Measurements from ENCODE around the gene ANKFN1.

ANKFN1 gene

GRCh38 chr17:56451629-56452028, 298.4 kb downstream of the ANKFN1 start:
- DNase-seq, result no peak

DNA sequence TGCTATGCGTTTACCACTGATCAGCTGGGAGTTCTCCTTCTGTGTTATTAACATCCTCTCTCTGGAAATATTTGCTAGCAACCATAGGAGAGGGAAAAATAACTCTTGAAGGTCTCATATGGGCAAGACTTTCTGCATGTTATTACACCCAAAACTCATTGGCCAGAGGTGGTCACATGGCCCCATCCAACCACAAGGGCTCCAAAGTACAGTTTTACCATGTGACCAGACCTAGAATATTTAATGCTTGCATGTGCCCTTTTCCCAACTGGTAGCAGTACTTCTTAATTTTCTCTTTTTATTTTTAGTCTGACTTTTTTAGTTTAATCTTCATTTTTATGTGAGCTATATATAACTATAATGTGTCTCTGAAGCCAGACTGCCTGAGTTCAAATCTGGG, 299.2 kb downstream of the ANKFN1 start:
- no peak for DNase-seq

DNA sequence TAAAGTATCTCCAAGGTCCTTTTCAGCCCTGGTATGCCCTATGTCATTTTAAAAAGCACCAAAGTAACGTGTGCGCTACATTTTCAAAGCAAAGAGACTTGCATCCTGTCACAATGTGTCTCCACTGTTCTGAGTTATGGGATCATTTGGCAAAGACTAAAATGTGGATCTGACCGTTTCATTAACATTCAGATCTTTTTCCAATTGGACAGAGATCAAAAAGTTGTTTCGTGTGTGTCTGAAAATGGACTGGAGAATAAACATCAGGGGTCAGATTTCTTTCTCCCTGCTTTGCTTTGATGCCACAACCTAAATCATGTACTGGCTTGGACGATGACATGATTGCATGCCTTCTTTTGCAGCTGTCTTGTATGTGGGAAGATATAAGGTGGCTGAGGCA, 304.2 kb downstream of the ANKFN1 start:
- DNase-seq, result no peak

GRCh38 chr17:56465886-56466285, 312.6 kb downstream of the ANKFN1 start:
- no peak for DNase-seq

DNA sequence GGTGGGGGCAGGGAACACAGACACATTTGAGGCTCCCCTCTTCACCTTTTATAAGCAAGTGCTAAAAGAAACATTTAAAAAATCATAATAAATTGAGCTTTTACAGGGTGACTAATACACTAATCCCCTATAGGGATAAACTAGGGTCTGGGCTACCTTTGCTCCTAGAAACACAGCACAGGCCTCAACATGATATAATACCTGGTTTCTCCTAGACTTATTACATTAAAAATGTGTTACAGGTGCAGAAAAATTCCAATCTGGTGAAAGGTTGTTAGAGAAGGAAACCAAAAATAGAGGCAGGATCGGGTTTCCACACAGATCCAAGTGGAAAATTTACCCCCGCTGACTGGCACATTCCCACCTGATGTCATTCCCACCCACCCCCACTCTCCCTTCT, 315.6 kb downstream of the ANKFN1 start:
- no peak for DNase-seq

- no peak for DNase-seq
These were observed 318.4 kb downstream of the ANKFN1 start for GRCh38 chr17:56471696-56472095.

DNA sequence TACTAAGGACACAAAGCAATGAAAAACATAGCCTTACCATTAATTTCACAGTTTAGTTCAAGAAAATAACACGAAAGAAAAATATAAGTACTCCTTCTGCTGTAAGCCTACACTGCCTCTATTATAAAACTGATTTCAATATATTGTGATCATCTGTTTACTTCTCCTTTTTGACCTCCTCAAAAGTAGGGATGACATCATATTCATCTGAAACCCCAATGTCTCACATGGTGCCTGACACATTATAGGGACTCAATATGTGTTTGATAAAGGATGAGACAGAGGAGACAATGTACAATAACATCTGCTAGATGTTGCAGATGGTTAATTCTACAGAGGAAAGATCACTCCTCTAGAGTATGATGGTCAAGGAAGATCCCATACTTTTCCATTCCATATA, 321.8 kb downstream of the ANKFN1 start:
- no peak for DNase-seq

DNA sequence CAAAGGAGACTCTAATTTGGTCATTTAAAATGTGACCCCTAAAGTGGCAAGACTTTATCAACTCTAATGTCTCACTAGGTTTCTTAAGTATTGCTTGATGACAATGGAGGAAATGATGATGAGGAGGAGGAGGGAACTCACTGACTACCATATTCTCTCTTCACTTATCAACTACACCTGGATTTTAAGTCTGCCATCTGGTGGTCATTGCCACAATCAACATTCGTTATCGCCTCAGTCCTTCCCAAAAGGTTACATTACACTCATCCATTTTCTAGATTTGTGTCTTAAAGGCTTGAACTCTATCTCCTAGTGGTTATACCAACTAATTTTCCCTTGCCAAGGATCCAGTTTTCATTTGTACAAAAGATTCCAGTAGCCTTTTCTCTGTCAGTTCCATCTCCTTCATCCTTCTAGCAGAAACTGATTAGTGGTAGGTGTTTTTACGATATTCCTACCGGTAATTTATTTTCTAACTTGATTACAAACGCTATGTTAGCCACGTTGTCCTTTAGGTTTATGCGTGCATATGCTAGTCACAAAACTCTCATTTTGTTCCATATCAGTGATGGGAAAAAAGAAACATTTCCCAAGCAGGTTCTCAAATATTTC, 325.7 kb downstream of the ANKFN1 start:
- DNase-seq, result no peak

GRCh38 chr17:56480501-56480900, 327.2 kb downstream of the ANKFN1 start:
- no peak for DNase-seq

GRCh38 chr17:56481659-56482058, 328.4 kb downstream of the ANKFN1 start:
- DNase-seq, result no peak

DNA sequence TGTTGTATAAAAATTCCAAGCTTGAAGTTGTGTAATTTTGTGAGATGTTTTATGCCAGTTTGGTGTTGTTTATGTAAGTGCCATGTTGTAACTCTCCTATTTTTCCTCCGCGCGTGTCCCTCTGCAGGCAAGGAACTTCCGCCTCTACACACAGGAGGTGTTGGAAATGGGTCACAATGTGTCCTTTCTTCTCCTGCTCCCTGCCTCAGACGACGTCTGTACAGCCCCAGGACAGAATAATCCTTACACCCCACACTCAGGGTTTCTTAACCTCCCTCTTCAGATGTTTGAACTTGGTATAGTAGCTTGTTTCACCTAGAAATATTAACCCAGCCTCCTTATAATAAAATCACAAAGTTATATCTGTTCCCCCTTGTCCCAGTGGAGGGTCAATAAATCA, 329.0 kb downstream of the ANKFN1 start:
- no peak for DNase-seq

- DNase-seq, result no peak
These were observed 333.5 kb downstream of the ANKFN1 start for GRCh38 chr17:56486732-56487131.

GRCh38 chr17:56488800-56489199, 335.5 kb downstream of the ANKFN1 start:
- DNase-seq, result no peak

DNA sequence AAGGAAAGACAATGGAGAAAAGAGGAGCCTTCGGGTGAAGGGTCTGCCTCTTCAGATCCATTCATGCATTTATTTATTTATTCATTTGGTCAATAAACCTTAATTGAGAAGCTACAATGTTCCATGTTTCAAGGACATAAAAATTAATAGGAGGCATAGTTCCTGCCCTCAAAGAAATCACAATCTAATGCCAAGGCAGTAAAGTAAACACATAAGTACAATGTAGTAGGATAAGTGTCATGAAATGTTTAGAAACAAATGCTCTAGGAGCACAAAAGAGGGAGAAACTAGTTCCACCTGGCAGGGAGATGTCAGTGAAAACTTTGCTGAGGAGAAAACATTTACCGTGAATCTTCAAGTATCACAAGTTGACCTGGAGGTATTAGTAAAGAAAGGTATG, 336.7 kb downstream of the ANKFN1 start:
- DNase-seq, result no peak

DNA sequence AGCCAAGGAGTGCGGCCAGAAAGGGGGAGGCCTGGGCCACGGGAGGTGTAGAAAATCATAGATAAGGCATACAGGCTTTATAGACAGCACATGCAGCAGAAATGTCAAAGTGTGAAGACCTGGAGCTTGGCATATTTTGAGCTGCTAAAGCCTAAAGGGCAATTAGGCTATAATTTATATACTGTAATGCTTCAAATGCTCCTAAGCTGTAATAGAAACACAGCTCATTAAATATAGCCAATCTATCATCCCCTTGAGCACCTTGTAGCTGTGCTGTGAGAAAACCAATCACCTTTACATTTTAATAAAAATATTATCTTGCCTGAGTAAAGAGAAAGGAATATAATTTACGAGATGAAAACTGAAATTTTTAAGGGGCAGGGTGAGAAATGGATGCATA, 342.3 kb downstream of the ANKFN1 start:
- DNase-seq, result no peak

- DNase-seq, result no peak
These were observed 343.9 kb downstream of the ANKFN1 start for GRCh38 chr17:56497132-56497531.

DNA sequence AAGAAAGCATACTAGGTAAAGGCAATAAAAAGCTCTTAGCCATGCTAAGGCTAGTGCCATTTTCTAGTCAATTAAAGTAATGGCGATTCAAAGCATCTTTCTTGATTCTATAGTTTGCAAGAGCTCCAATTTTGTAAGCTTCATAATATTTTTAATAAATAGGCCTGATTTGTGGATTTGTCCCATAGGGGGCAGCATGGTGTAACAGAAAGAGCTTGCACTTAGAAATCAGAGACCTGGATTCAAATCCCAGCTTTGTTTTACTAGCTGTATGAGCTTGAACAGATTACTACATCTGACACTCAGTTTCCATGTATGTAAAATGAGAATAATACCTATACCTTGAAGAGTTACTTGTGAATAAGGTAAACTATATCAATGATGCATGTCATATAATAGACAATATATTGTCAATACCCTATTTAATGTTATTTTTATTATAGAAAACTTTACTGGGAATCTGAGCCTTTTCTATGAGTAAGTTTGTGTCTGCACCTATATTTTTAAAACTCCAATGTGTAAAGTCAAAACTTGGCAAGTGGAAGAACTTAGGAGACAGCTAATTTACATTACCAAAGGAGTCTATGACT, 346.6 kb downstream of the ANKFN1 start:
- no peak for DNase-seq

- DNase-seq, result no peak
These were observed 348.9 kb downstream of the ANKFN1 start for GRCh38 chr17:56502120-56502654.

- DNase-seq, result no peak
These were observed 352.0 kb downstream of the ANKFN1 start for GRCh38 chr17:56505154-56505756.

- no peak for DNase-seq
These were observed 353.1 kb downstream of the ANKFN1 start for GRCh38 chr17:56506349-56506748.

GRCh38 chr17:56510554-56511342, 357.5 kb downstream of the ANKFN1 start:
- no peak for DNase-seq

GRCh38 chr17:56514264-56514663, 361.0 kb downstream of the ANKFN1 start:
- no peak for DNase-seq

- DNase-seq, result no peak
These were observed 361.6 kb downstream of the ANKFN1 start for GRCh38 chr17:56514899-56515298.
